HCT116 (cell line): ENCODE measurements around the gene PDF. TPM values are rescaled to one million over a fixed set of nuclear protein-coding genes. Genes with fewer than 3 reads are reported as not detected.

Experiments used
- ATAC-seq: fragments of 200-7000 bp; cut with Tn5 transposase; 2 replicates; pipeline ENCODE4 v1.9.1; 2020; ENCODE audit warnings: mild to moderate bottlenecking, moderate library complexity
- BruUV-seq: library from RNA; stranded (reverse); fragments of 400-500 nt; replicated peaks from 2 replicates; lab custom pipeline; 2021; lab: Mats Ljungman, UMichigan
- CTCF ChIA-PET: fragments of 300-600 bp; sonication (Branson Sonifier 250); formaldehyde crosslinking; loops from one replicate; lab custom pipeline; 2021; ENCODE audit warnings: antibody characterized with exemption; lab: Charles Lee
- POLR2A ChIA-PET: fragments of 300-600, 350-600 bp; sonication (Branson Sonifier 250); formaldehyde crosslinking; loops from one replicate; lab custom pipeline; 2021; ENCODE audit warnings: antibody characterized with exemption; lab: Charles Lee
- RAD21 ChIA-PET, 2 experiments: fragments of 300-600 bp; sonication (Branson Sonifier 250); formaldehyde crosslinking; loops; one replicate each; lab custom pipeline; 2023; ENCODE audit warnings: low total read pairs in 2 of 2; ENCODE audit not compliant: uncharacterized antibody in 2 of 2, unreplicated experiment in 2 of 2, low non-redundant PET in 1 of 2; lab: Charles Lee
- DNase-seq: peaks from one replicate; pipeline ENCODE4 v3.0.0-alpha.2; 2010; ENCODE audit warnings: low read depth, low spot score
- H2AFZ ChIP-seq: fragments of 200-600 bp; shearing (Covaris generic), sonication (generic); 2 replicates; pipeline ENCODE4 v1.6.1; 2017; ENCODE audit warnings: low read depth, mixed run types, mixed read lengths, antibody characterized with exemption, low read length; ENCODE audit not compliant: poor library complexity, severe bottlenecking
- H3K27ac ChIP-seq: 2 replicates; pipeline ENCODE4 v1.5.1; 2012; ENCODE audit warnings: low read depth, low read length
- H3K27me3 ChIP-seq: fragments of 200-600 bp; sonication (generic); 2 replicates; pipeline ENCODE4 v1.6.1; 2016; ENCODE audit warnings: mixed run types, low read length, mixed read lengths; ENCODE audit not compliant: insufficient read depth
- H3K36me3 ChIP-seq, 2 experiments: fragments of 200-500 bp in 1 of 2; fragments of 200-600 bp in 1 of 2; sonication (Bioruptor generic) in 1 of 2; sonication (generic) in 1 of 2; 2 replicates each; pipeline versions ENCODE4 v1.5.1 to v1.6.1; 2014 to 2016; ENCODE audit warnings: low read length in 2 of 2, inconsistent platforms in 1 of 2, mixed read lengths in 1 of 2, mixed run types in 1 of 2; ENCODE audit not compliant: insufficient read depth in 2 of 2, control insufficient read depth in 1 of 2
- H3K4me1 ChIP-seq, 2 experiments: fragments of 200-600 bp in 1 of 2; sonication (generic) in 1 of 2; 2 replicates each; pipeline versions ENCODE4 v1.5.1 to v1.6.1; 2012 to 2017; ENCODE audit warnings: low read length in 2 of 2, inconsistent platforms in 1 of 2, mild to moderate bottlenecking in 1 of 2, mixed read lengths in 1 of 2, mixed run types in 1 of 2, moderate library complexity in 1 of 2; ENCODE audit not compliant: insufficient read depth in 2 of 2, control insufficient read depth in 1 of 2
- H3K4me2 ChIP-seq: fragments of 200-600 bp; sonication (generic); 2 replicates; pipeline ENCODE4 v1.6.1; 2017; ENCODE audit warnings: mixed run types, low read length, mixed read lengths
- H3K4me3 ChIP-seq, 2 experiments: fragments of 200-600 bp in 1 of 2; sonication (generic) in 1 of 2; replicated peaks in 1 of 2; 2 replicates each; pipeline ENCODE4 v1.5.1; 2011 to 2016; ENCODE audit warnings: low read length in 2 of 2, control low read depth in 1 of 2, low read depth in 1 of 2, mild to moderate bottlenecking in 1 of 2, mixed read lengths in 1 of 2, mixed run types in 1 of 2
- H3K79me2 ChIP-seq: fragments of 200-600 bp; sonication (generic); 2 replicates; pipeline ENCODE4 v1.6.1; 2017; ENCODE audit warnings: mild to moderate bottlenecking, mixed run types, low read length, moderate library complexity, mixed read lengths; ENCODE audit not compliant: insufficient read depth
- H3K9ac ChIP-seq: fragments of 200-600 bp; sonication (generic); 2 replicates; pipeline ENCODE4 v1.6.1; 2016; ENCODE audit warnings: low read length, mixed read lengths
- H3K9me2 ChIP-seq: fragments of 200-600 bp; sonication (generic), shearing (Covaris generic); 2 replicates; pipeline ENCODE4 v1.6.1; 2017; ENCODE audit warnings: mixed run types, mild to moderate bottlenecking, moderate library complexity; ENCODE audit not compliant: insufficient read depth
- H3K9me3 ChIP-seq, 2 experiments: fragments of 200-500 bp in 1 of 2; fragments of 200-600 bp in 1 of 2; sonication (Bioruptor generic) in 1 of 2; sonication (generic) in 1 of 2; 2 replicates each; pipeline ENCODE4 v1.6.1; 2014 to 2017; ENCODE audit warnings: low read length in 2 of 2, mixed read lengths in 2 of 2, inconsistent platforms in 1 of 2, low read depth in 1 of 2, mild to moderate bottlenecking in 1 of 2, mixed run types in 1 of 2, moderate library complexity in 1 of 2; ENCODE audit not compliant: control insufficient read depth in 1 of 2, insufficient read depth in 1 of 2
- H4K20me1 ChIP-seq: fragments of 200-600 bp; sonication (generic), shearing (Covaris generic); 2 replicates; pipeline ENCODE4 v1.6.1; 2017; ENCODE audit warnings: mixed run types, mild to moderate bottlenecking, moderate library complexity; ENCODE audit not compliant: insufficient read depth
- CBX3 ChIP-seq: IDR thresholded peaks from 2 replicates; pipeline ENCODE4 v1.6.1; 2012; ENCODE audit warnings: low read depth
- CEBPB ChIP-seq: IDR thresholded peaks from 2 replicates; pipeline ENCODE4 v1.6.1; 2012; ENCODE audit warnings: low read depth
- CTCF ChIP-seq, 3 experiments: fragments of 200-600 bp in 1 of 3; sonication (generic) in 1 of 3; IDR thresholded peaks in 2 of 3; conservative IDR thresholded peaks in 1 of 3; 2 replicates each; pipeline ENCODE4 v1.5.1; 2012 to 2017; ENCODE audit warnings: low read depth in 2 of 3, low read length in 2 of 3, antibody characterized with exemption in 1 of 3, borderline replicate concordance in 1 of 3, control low read depth in 1 of 3, mild to moderate bottlenecking in 1 of 3, mixed read lengths in 1 of 3, mixed run types in 1 of 3, moderate library complexity in 1 of 3; ENCODE audit not compliant: insufficient read depth in 1 of 3
- ELF1 ChIP-seq: IDR thresholded peaks from 2 replicates; pipeline ENCODE4 v1.6.1; 2012; ENCODE audit warnings: low read depth, borderline replicate concordance
- EZH2 ChIP-seq: fragments of 200-600 bp; sonication (generic); IDR thresholded peaks from 2 replicates; pipeline ENCODE4 v1.6.1; 2017; ENCODE audit warnings: antibody characterized with exemption, mixed run types
- EZH2phosphoT487 ChIP-seq: fragments of 200-600 bp; IDR thresholded peaks from 2 replicates; pipeline ENCODE4 v1.6.1; 2018; ENCODE audit warnings: antibody characterized with exemption, borderline replicate concordance
- FOSL1 ChIP-seq: IDR thresholded peaks from 2 replicates; pipeline ENCODE4 v1.6.1; 2012; ENCODE audit warnings: low read depth
- JUND ChIP-seq: IDR thresholded peaks from 2 replicates; pipeline ENCODE4 v1.6.1; 2012
- POLR2A ChIP-seq: IDR thresholded peaks from 2 replicates; pipeline ENCODE4 v1.7.0; 2011; ENCODE audit warnings: borderline replicate concordance; ENCODE audit not compliant: insufficient read depth, insufficient read length; ENCODE audit errors: extremely low read depth
- POLR2AphosphoS5 ChIP-seq: IDR thresholded peaks from 2 replicates; pipeline ENCODE4 v1.6.1; 2011; ENCODE audit warnings: mild to moderate bottlenecking, low read depth, low read length, moderate library complexity
- RAD21 ChIP-seq: IDR thresholded peaks from 2 replicates; pipeline ENCODE4 v1.6.1; 2012; ENCODE audit warnings: low read depth, mild to moderate bottlenecking
- SIN3A ChIP-seq: IDR thresholded peaks from 2 replicates; pipeline ENCODE4 v1.6.1; 2012; ENCODE audit warnings: low read depth
- SP1 ChIP-seq: IDR thresholded peaks from 2 replicates; pipeline ENCODE4 v1.6.1; 2012; ENCODE audit warnings: low read depth
- SRF ChIP-seq: IDR thresholded peaks from 2 replicates; pipeline ENCODE4 v1.6.1; 2012; ENCODE audit warnings: low read depth
- TCF7L2 ChIP-seq: IDR thresholded peaks from 2 replicates; pipeline ENCODE4 v1.7.0; 2011; ENCODE audit warnings: borderline replicate concordance, inconsistent platforms; ENCODE audit not compliant: insufficient read depth, insufficient read length; ENCODE audit errors: extremely low read depth
- YY1 ChIP-seq: IDR thresholded peaks from 2 replicates; pipeline ENCODE4 v1.6.1; 2011; ENCODE audit warnings: low read length, low read depth, moderate library complexity, mild to moderate bottlenecking; ENCODE audit not compliant: insufficient replicate concordance; ENCODE audit errors: extremely low read depth
- ZFX ChIP-seq: fragments of 450-650 bp; IDR thresholded peaks from 2 replicates; pipeline ENCODE4 v1.6.1; 2017
- ZNF274 ChIP-seq: fragments of 200-500 bp; sonication (Bioruptor generic); IDR thresholded peaks from 2 replicates; pipeline ENCODE4 v1.6.1; 2014; ENCODE audit warnings: mild to moderate bottlenecking, low read depth, low read length, inconsistent platforms
- intact Hi-C: fragments of 100-400 bp; cut with micrococcal nuclease; formaldehyde crosslinking; loops from 2 replicates; pipeline ENCODE4 v1.10.0; 2022
- total RNA-seq: library from RNA; stranded (reverse); gene quantifications from one replicate; pipeline ENCODE4 v1.2.1, GENCODE V29; 2021; ENCODE audit not compliant: unreplicated experiment
- TF ChIP-seq, protein P1 (sequence below): IDR thresholded peaks from 2 replicates; pipeline ENCODE4 v1.6.1; 2012; ENCODE audit warnings: low read depth
- TF ChIP-seq, protein P2 (sequence below): IDR thresholded peaks from 2 replicates; pipeline ENCODE4 v1.6.1; 2012
- TF ChIP-seq, protein P3 (sequence below): IDR thresholded peaks from 2 replicates; pipeline ENCODE4 v1.6.1; 2012

PDF gene
- total RNA-seq, 1 experiment from 2014 or later = 33.9 TPM

- ATAC-seq = peak; percentile 96
- H3K36me3 ChIP-seq = peaks cover 11 to 14% of the 10 kb centered on the region in 2 experiments; a peak in 3 of 4 replicates
- peak; percentile 89 for DNase-seq
- no peaks in the 10 kb centered on the region for H3K9me2 ChIP-seq
- peak within 1 kb of the TSS; percentile 84 to 89 for H3K4me3 ChIP-seq
- no peaks in the 10 kb centered on the region for H3K9me3 ChIP-seq
- H3K4me1 ChIP-seq = peaks cover 6 to 14% of the 10 kb centered on the region in 2 experiments
- CTCF ChIA-PET = no interaction called here
- H4K20me1 ChIP-seq = no peaks in the 10 kb centered on the region
- peak within 1 kb of the TSS; percentile 96 for H3K4me2 ChIP-seq
- POLR2A ChIA-PET = no interaction called here
- H3K9ac ChIP-seq = peak within 1 kb of the TSS; percentile 85
- peaks cover 44% of the 10 kb centered on the region for H3K79me2 ChIP-seq
- H3K27me3 ChIP-seq = no peaks in the 10 kb centered on the region
- RAD21 ChIA-PET = no interaction called here
- TSS peak; percentile 67 for BruUV-seq
- H3K27ac ChIP-seq = peak within 1 kb of the TSS; percentile 85
- no peak within 1 kb of the TSS for H2AFZ ChIP-seq
- intact Hi-C loops = no loop called here
- TF ChIP-seq, protein P1, sequence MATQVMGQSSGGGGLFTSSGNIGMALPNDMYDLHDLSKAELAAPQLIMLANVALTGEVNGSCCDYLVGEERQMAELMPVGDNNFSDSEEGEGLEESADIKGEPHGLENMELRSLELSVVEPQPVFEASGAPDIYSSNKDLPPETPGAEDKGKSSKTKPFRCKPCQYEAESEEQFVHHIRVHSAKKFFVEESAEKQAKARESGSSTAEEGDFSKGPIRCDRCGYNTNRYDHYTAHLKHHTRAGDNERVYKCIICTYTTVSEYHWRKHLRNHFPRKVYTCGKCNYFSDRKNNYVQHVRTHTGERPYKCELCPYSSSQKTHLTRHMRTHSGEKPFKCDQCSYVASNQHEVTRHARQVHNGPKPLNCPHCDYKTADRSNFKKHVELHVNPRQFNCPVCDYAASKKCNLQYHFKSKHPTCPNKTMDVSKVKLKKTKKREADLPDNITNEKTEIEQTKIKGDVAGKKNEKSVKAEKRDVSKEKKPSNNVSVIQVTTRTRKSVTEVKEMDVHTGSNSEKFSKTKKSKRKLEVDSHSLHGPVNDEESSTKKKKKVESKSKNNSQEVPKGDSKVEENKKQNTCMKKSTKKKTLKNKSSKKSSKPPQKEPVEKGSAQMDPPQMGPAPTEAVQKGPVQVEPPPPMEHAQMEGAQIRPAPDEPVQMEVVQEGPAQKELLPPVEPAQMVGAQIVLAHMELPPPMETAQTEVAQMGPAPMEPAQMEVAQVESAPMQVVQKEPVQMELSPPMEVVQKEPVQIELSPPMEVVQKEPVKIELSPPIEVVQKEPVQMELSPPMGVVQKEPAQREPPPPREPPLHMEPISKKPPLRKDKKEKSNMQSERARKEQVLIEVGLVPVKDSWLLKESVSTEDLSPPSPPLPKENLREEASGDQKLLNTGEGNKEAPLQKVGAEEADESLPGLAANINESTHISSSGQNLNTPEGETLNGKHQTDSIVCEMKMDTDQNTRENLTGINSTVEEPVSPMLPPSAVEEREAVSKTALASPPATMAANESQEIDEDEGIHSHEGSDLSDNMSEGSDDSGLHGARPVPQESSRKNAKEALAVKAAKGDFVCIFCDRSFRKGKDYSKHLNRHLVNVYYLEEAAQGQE = no peak
- TF ChIP-seq SP1 = no peak
- peak; percentile 63 for TF ChIP-seq RAD21
- no peak for TF ChIP-seq TCF7L2
- no peak for TF ChIP-seq ZNF274
- no peak for TF ChIP-seq ZFX
- TF ChIP-seq, protein P2, sequence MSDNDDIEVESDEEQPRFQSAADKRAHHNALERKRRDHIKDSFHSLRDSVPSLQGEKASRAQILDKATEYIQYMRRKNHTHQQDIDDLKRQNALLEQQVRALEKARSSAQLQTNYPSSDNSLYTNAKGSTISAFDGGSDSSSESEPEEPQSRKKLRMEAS = no peak
- no peak for TF ChIP-seq SRF
- TF ChIP-seq JUND = no peak
- no peak; the same call in 1 of the 2 replicates for TF ChIP-seq ELF1
- no peak for TF ChIP-seq EZH2phosphoT487
- peak; percentile 53 for TF ChIP-seq YY1
- no peak; the same call in 1 of the 2 replicates for TF ChIP-seq SIN3A
- TF ChIP-seq FOSL1 = no peak
- no peak for TF ChIP-seq CEBPB
- TF ChIP-seq CBX3 = peak; percentile 85
- peak; percentile 79 for TF ChIP-seq POLR2AphosphoS5
- peak; percentile 58 to 87 (median 65) for TF ChIP-seq CTCF (IDR thresholded peaks at IDR 0.05 in 2 of 3, conservative IDR thresholded peaks at IDR 0.05 in 1 of 3; ENCODE audit: borderline replicate concordance in 1 of 3, insufficient read depth in 1 of 3, low read depth in 2 of 3, low read length in 2 of 3)
- TF ChIP-seq, protein P3, sequence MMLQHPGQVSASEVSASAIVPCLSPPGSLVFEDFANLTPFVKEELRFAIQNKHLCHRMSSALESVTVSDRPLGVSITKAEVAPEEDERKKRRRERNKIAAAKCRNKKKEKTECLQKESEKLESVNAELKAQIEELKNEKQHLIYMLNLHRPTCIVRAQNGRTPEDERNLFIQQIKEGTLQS = no peak
- no peak for TF ChIP-seq EZH2
- TF ChIP-seq POLR2A = peak; percentile 53
These were observed 19.5 kb downstream of the PDF start, which contains the start of gene VPS4A for GRCh38 chr16:69310653-69311532. VPS4A (plus strand) TSS chr16:69311350; CDS start chr16:69311512, 162 bp downstream.
